Prostate gland (tissue), 2 donors: ENCODE data around the gene MYDGF. TPM values are rescaled to one million over a fixed set of nuclear protein-coding genes. Genes with fewer than 3 reads are reported as not detected.

ENCODE experiments used
- DNase-seq: peaks from one replicate; pipeline ENCODE4 v3.0.0-alpha.2; 2019; ENCODE audit warnings: low spot score
- H3K27ac ChIP-seq, 2 donors: fragments of 200-600 bp; sonication (generic); 2 replicates each; pipeline ENCODE4 v1.5.1; 2017 to 2019
- H3K27me3 ChIP-seq: fragments of 200-600 bp; sonication (generic); replicated peaks from 2 replicates; pipeline ENCODE4 v1.5.1; 2019; ENCODE audit not compliant: insufficient read depth
- H3K36me3 ChIP-seq, 2 donors: fragments of 200-600 bp; sonication (generic); 1 replicate in 1 of 2; 2 replicates in 1 of 2; pipeline versions ENCODE4 v1.5.1 to v1.8.1; 2017 to 2019
- H3K4me1 ChIP-seq: fragments of 200-600 bp; sonication (generic); replicated peaks from 2 replicates; pipeline ENCODE4 v1.5.1; 2019
- H3K4me3 ChIP-seq, 2 donors: fragments of 200-600 bp; sonication (generic); 2 replicates each; pipeline ENCODE4 v1.5.1; 2017 to 2019
- H3K9me3 ChIP-seq: fragments of 200-600 bp; sonication (generic); 2 replicates; pipeline ENCODE4 v1.5.1; 2017
- CTCF ChIP-seq, 4 experiments: fragments of 200-600 bp in 2 of 4; fragments of 450-650 bp in 2 of 4; sonication (generic) in 2 of 4; IDR thresholded peaks; 1 replicate in 3 of 4; 2 replicates in 1 of 4; pipeline ENCODE4 v1.5.1; 2016 to 2019; ENCODE audit warnings: antibody characterized with exemption in 4 of 4, mild to moderate bottlenecking in 2 of 4, moderate library complexity in 2 of 4
- POLR2A ChIP-seq: fragments of 450-650 bp; IDR thresholded peaks from one replicate; pipeline ENCODE4 v1.6.1; 2016; ENCODE audit warnings: antibody characterized with exemption, mild to moderate bottlenecking
- POLR2AphosphoS5 ChIP-seq: sonication (generic); formaldehyde crosslinking; IDR thresholded peaks from one replicate; pipeline ENCODE4 v1.6.1; 2017; ENCODE audit warnings: antibody characterized with exemption
- whole genome bisulfite sequencing: methylation state at CpG from one replicate; pipeline ENCODE4 v1.1.5; 2018; 5-methylcytosine and 5-hydroxymethylcytosine counted together
- intact Hi-C: fragments of 100-400 bp; cut with DNase I; formaldehyde crosslinking; loops from one replicate; pipeline ENCODE4 v1.14.2; 2022
- total RNA-seq, 2 donors: library from RNA; depleted of rRNA; stranded (reverse); fragments of >200 nt; gene quantifications; one replicate each; pipeline ENCODE4 v1.1.0, GENCODE V29; 2016

The MYDGF gene
- total RNA-seq, 2 donors from 2014 or later: 70.9 to 116 TPM

GRCh38 chr19:4641132-4641531 is 29.0 kb downstream of the MYDGF start:
- Histone ChIP-seq H3K4me1 (no peaks in the 10 kb centered on the region), H3K27ac (no peak overlapping the region), H3K36me3 (no peaks in the 10 kb centered on the region), H3K9me3 (no peaks in the 10 kb centered on the region), H3K4me3 (no peak overlapping the region), H3K27me3 (no peaks in the 10 kb centered on the region)
- DNase-seq: no peak
- 70% methylated on average over 13 of the region's 14 CpGs for WGBS
- no peak for TF ChIP-seq CTCF (IDR thresholded peaks at IDR 0.05)
- TF ChIP-seq POLR2AphosphoS5: no peak
- TF ChIP-seq POLR2A: no peak
- intact Hi-C loops: no loop called here

GRCh38 chr19:4640247-4641000 is 29.7 kb downstream of the MYDGF start:
- H3K4me3 ChIP-seq: peak overlapping the region; percentile 39 to 52
- H3K27me3 ChIP-seq: no peaks in the 10 kb centered on the region
- no peaks in the 10 kb centered on the region for H3K4me1 ChIP-seq
- H3K9me3 ChIP-seq: no peaks in the 10 kb centered on the region
- H3K27ac ChIP-seq: peak overlapping the region in 1 of 2 donors; percentile 50
- WGBS: 61% methylated on average over 17 of the region's 17 CpGs
- DNase-seq: no peak
- TF ChIP-seq POLR2A (no peak), CTCF (IDR thresholded peaks at IDR 0.05) (no peak), POLR2AphosphoS5 (no peak)
- intact Hi-C loops: no loop called here
- H3K36me3 ChIP-seq: no peaks in the 10 kb centered on the region

GRCh38 chr19:4639531-4640246 is 30.5 kb downstream of the MYDGF start:
- Histone ChIP-seq H3K9me3 (no peaks in the 10 kb centered on the region), H3K27me3 (no peaks in the 10 kb centered on the region), H3K36me3 (no peaks in the 10 kb centered on the region), H3K4me1 (no peaks in the 10 kb centered on the region), H3K4me3 (peak overlapping the region; percentile 39 to 52), H3K27ac (peak overlapping the region in 1 of 2 donors; percentile 50)
- DNase-seq: no peak
- TF ChIP-seq POLR2AphosphoS5: no peak
- TF ChIP-seq CTCF (IDR thresholded peaks at IDR 0.05): no peak
- intact Hi-C loops: loop anchor here (5.0 kb wide), 2 partner anchors 62 to 83 kb away; partner anchors contain the start of gene DPP9
- 15% methylated on average over 27 of the region's 39 CpGs for WGBS

GRCh38 chr19:4638828-4639530 is 31.2 kb downstream of the MYDGF start, which contains the start of gene TNFAIP8L1:
TSS of gene TNFAIP8L1 (plus strand) at chr19:4639516. CDS start at chr19:4651870, 12,354 bp downstream.
- no peaks in the 10 kb centered on the region for H3K4me1 ChIP-seq
- 4% methylated on average over 27 of the region's 49 CpGs for WGBS
- H3K9me3 ChIP-seq: no peaks in the 10 kb centered on the region
- peak within 1 kb of the TSS; percentile 39 to 52 for H3K4me3 ChIP-seq
- H3K27me3 ChIP-seq: no peaks in the 10 kb centered on the region
- TF ChIP-seq POLR2AphosphoS5 (peak; percentile 73), POLR2A (no peak)
- intact Hi-C loops: loop anchor here (5.0 kb wide), 2 partner anchors 62 to 83 kb away; partner anchors contain the start of gene DPP9
- peak within 1 kb of the TSS; percentile 45 to 50 for H3K27ac ChIP-seq
- H3K36me3 ChIP-seq: no peaks in the 10 kb centered on the region
- peak; percentile 95 for DNase-seq

GRCh38 chr19:4638317-4638716 is 31.8 kb downstream of the MYDGF start:
- no peak overlapping the region for H3K27ac ChIP-seq
- TF ChIP-seq POLR2A (no peak), CTCF (IDR thresholded peaks at IDR 0.05) (no peak), POLR2AphosphoS5 (no peak)
- H3K36me3 ChIP-seq: no peaks in the 10 kb centered on the region
- H3K4me3 ChIP-seq: no peak overlapping the region
- intact Hi-C loops: loop anchor here (5.0 kb wide), 2 partner anchors 61 to 84 kb away; partner anchors contain the start of gene DPP9
- no peaks in the 10 kb centered on the region for H3K4me1 ChIP-seq
- WGBS: 82% methylated on average over 10 of the region's 11 CpGs
- no peaks in the 10 kb centered on the region for H3K9me3 ChIP-seq
- H3K27me3 ChIP-seq: no peaks in the 10 kb centered on the region
- no peak for DNase-seq
